Panc1 (cell line): ENCODE measurements around the gene WNK4. TPM values are rescaled to one million over a fixed set of nuclear protein-coding genes. Genes with fewer than 3 reads are reported as not detected.

Experiments used
- ATAC-seq: fragments of 200-7000 bp; cut with Tn5 transposase; 2 replicates; pipeline ENCODE4 v1.9.1; 2020; ENCODE audit warnings: mild to moderate bottlenecking, moderate library complexity
- BruUV-seq: library from RNA; stranded (reverse); fragments of 400-500 nt; replicated peaks from 2 replicates; lab custom pipeline; 2021; lab: Mats Ljungman, UMichigan
- CTCF ChIA-PET: fragments of 300-600 bp; sonication (Branson Sonifier 250); formaldehyde crosslinking; loops from one replicate; lab custom pipeline; 2022; ENCODE audit warnings: antibody characterized with exemption; lab: Charles Lee
- POLR2A ChIA-PET: fragments of 300-600 bp; sonication (Branson Sonifier 250); formaldehyde crosslinking; loops from one replicate; lab custom pipeline; 2022; ENCODE audit warnings: antibody characterized with exemption; lab: Charles Lee
- DNase-seq: peaks from one replicate; pipeline ENCODE4 v3.0.0-alpha.2; 2010; ENCODE audit warnings: low read depth, low spot score
- H3K27ac ChIP-seq: 2 replicates; pipeline ENCODE4 v1.5.1; 2011; ENCODE audit warnings: mild to moderate bottlenecking, low read length, inconsistent platforms
- H3K27me3 ChIP-seq: fragments of 200-500 bp; sonication (Bioruptor generic); 2 replicates; pipeline ENCODE4 v1.6.0; 2014; ENCODE audit warnings: low read length, inconsistent platforms; ENCODE audit not compliant: control insufficient read depth, insufficient read depth
- H3K36me3 ChIP-seq: fragments of 200-500 bp; sonication (Bioruptor generic); 2 replicates; pipeline ENCODE4 v1.5.1; 2014; ENCODE audit warnings: inconsistent platforms, mild to moderate bottlenecking, low read length, moderate library complexity; ENCODE audit not compliant: control insufficient read depth, insufficient read depth
- H3K4me1 ChIP-seq: 2 replicates; pipeline ENCODE4 v1.5.1; 2011; ENCODE audit warnings: inconsistent platforms, mild to moderate bottlenecking, low read length, moderate library complexity; ENCODE audit not compliant: control insufficient read depth, insufficient read depth
- H3K4me3 ChIP-seq, 2 experiments: 2 replicates each; pipeline ENCODE4 v1.5.1; 2011 to 2012; ENCODE audit warnings: low read depth in 2 of 2, low read length in 2 of 2, mild to moderate bottlenecking in 2 of 2, inconsistent platforms in 1 of 2, moderate library complexity in 1 of 2
- H3K9me3 ChIP-seq: fragments of 200-500 bp; sonication (Bioruptor generic); 2 replicates; pipeline ENCODE4 v1.5.1; 2014; ENCODE audit warnings: low read depth, mild to moderate bottlenecking, inconsistent platforms, low read length, moderate library complexity; ENCODE audit not compliant: control insufficient read depth, insufficient read depth
- POLR2AphosphoS5 ChIP-seq: IDR thresholded peaks from 2 replicates; pipeline ENCODE4 v1.6.1; 2012; ENCODE audit warnings: mild to moderate bottlenecking, low read depth, low read length, moderate library complexity
- SIN3A ChIP-seq: IDR thresholded peaks from 2 replicates; pipeline ENCODE4 v1.6.1; 2012; ENCODE audit warnings: low read depth, mild to moderate bottlenecking, low read length, moderate library complexity, borderline replicate concordance; ENCODE audit not compliant: insufficient read depth
- TCF7L2 ChIP-seq: IDR thresholded peaks from 2 replicates; pipeline ENCODE4 v1.6.1; 2011; ENCODE audit warnings: mild to moderate bottlenecking, low read depth, low read length, inconsistent platforms
- in situ Hi-C: cut with HindIII; loops from 2 replicates; pipeline ENCODE4 v1.10.0; 2016; ENCODE audit warnings: low sequenced_read_pairs, low pct_unique_long_range_greater_than_20kb
- intact Hi-C: fragments of 100-400 bp; cut with micrococcal nuclease; formaldehyde crosslinking; loops from one replicate; pipeline ENCODE4 v1.10.0; 2022; ENCODE audit not compliant: unreplicated experiment
- total RNA-seq: library from RNA; stranded (reverse); gene quantifications from one replicate; pipeline ENCODE4 v1.2.1, GENCODE V29; 2021; ENCODE audit not compliant: unreplicated experiment
- TF ChIP-seq, protein P1 (sequence below): fragments of 450-650 bp; IDR thresholded peaks from 2 replicates; pipeline ENCODE4 v1.5.1; 2017; ENCODE audit warnings: mild to moderate bottlenecking
- TF ChIP-seq, protein P2 (sequence below), 2 experiments: IDR thresholded peaks; 2 replicates each; pipeline ENCODE4 v1.6.1; 2011 to 2012; ENCODE audit warnings: low read depth in 2 of 2, control low read depth in 1 of 2, low read length in 1 of 2, mild to moderate bottlenecking in 1 of 2, moderate library complexity in 1 of 2; ENCODE audit not compliant: insufficient read depth in 1 of 2

Gene WNK4
- total RNA-seq, 1 experiment from 2014 or later: 3.5 TPM

- no peaks in the 10 kb centered on the region for H3K36me3 ChIP-seq
- no peak overlapping the region for H3K4me3 ChIP-seq
- no peaks in the 10 kb centered on the region for H3K4me1 ChIP-seq
- no TSS peak for BruUV-seq
- no peak for ATAC-seq
- H3K9me3 ChIP-seq: no peaks in the 10 kb centered on the region
- no peak for DNase-seq
- CTCF ChIA-PET: no interaction called here
- H3K27me3 ChIP-seq: no peaks in the 10 kb centered on the region
- TF ChIP-seq TCF7L2: no peak
- TF ChIP-seq SIN3A: no peak
- TF ChIP-seq, protein P1, sequence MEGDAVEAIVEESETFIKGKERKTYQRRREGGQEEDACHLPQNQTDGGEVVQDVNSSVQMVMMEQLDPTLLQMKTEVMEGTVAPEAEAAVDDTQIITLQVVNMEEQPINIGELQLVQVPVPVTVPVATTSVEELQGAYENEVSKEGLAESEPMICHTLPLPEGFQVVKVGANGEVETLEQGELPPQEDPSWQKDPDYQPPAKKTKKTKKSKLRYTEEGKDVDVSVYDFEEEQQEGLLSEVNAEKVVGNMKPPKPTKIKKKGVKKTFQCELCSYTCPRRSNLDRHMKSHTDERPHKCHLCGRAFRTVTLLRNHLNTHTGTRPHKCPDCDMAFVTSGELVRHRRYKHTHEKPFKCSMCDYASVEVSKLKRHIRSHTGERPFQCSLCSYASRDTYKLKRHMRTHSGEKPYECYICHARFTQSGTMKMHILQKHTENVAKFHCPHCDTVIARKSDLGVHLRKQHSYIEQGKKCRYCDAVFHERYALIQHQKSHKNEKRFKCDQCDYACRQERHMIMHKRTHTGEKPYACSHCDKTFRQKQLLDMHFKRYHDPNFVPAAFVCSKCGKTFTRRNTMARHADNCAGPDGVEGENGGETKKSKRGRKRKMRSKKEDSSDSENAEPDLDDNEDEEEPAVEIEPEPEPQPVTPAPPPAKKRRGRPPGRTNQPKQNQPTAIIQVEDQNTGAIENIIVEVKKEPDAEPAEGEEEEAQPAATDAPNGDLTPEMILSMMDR: no peak
- no peak for TF ChIP-seq POLR2AphosphoS5
- TF ChIP-seq, protein P2, sequence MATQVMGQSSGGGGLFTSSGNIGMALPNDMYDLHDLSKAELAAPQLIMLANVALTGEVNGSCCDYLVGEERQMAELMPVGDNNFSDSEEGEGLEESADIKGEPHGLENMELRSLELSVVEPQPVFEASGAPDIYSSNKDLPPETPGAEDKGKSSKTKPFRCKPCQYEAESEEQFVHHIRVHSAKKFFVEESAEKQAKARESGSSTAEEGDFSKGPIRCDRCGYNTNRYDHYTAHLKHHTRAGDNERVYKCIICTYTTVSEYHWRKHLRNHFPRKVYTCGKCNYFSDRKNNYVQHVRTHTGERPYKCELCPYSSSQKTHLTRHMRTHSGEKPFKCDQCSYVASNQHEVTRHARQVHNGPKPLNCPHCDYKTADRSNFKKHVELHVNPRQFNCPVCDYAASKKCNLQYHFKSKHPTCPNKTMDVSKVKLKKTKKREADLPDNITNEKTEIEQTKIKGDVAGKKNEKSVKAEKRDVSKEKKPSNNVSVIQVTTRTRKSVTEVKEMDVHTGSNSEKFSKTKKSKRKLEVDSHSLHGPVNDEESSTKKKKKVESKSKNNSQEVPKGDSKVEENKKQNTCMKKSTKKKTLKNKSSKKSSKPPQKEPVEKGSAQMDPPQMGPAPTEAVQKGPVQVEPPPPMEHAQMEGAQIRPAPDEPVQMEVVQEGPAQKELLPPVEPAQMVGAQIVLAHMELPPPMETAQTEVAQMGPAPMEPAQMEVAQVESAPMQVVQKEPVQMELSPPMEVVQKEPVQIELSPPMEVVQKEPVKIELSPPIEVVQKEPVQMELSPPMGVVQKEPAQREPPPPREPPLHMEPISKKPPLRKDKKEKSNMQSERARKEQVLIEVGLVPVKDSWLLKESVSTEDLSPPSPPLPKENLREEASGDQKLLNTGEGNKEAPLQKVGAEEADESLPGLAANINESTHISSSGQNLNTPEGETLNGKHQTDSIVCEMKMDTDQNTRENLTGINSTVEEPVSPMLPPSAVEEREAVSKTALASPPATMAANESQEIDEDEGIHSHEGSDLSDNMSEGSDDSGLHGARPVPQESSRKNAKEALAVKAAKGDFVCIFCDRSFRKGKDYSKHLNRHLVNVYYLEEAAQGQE (IDR thresholded peaks at IDR 0.05; ENCODE audit: insufficient read depth in 1 of 2, low read depth in 2 of 2, low read length in 1 of 2): no peak
- in situ Hi-C loops (no loop called here), intact Hi-C loops (no loop called here)
- POLR2A ChIA-PET: no interaction called here
- no peak overlapping the region for H3K27ac ChIP-seq
Measured at GRCh38 chr17:42791948-42792347, 11.5 kb downstream of the WNK4 start.

- TF ChIP-seq, protein P2 (IDR thresholded peaks at IDR 0.05; ENCODE audit: insufficient read depth in 1 of 2, low read depth in 2 of 2, low read length in 1 of 2): no peak
- TF ChIP-seq TCF7L2 (no peak), POLR2AphosphoS5 (no peak), SIN3A (no peak)
- TF ChIP-seq, protein P1: no peak
- DNase-seq (no peak), ATAC-seq (no peak)
- no peaks in the 10 kb centered on the region for H3K36me3 ChIP-seq
- H3K4me3 ChIP-seq: no peak overlapping the region
- no peaks in the 10 kb centered on the region for H3K9me3 ChIP-seq
- BruUV-seq: no TSS peak
- peaks cover 4% of the 10 kb centered on the region for H3K4me1 ChIP-seq
- CTCF ChIA-PET: no interaction called here
- POLR2A ChIA-PET: no interaction called here
- H3K27ac ChIP-seq: no peak overlapping the region
- no peaks in the 10 kb centered on the region for H3K27me3 ChIP-seq
- in situ Hi-C loops (no loop called here), intact Hi-C loops (no loop called here)
Measured at GRCh38 chr17:42792545-42792944, 12.1 kb downstream of the WNK4 start.
